Measurements from ENCODE around the gene TTC7B. TPM values are rescaled to one million over a fixed set of nuclear protein-coding genes. Genes with fewer than 3 reads are reported as not detected.

TTC7B gene
- total RNA-seq, 2 experiments from 2014 or later: 1.2 to 1.3 TPM

- no peaks in the 10 kb centered on the region for H3K4me1 ChIP-seq (ENCODE audit: insufficient read depth, low read length)
- POLR2A ChIA-PET: no interaction called here
Measured at GRCh38 chr14:90691627-90692026, 124.6 kb downstream of the TTC7B start.

GRCh38 chr14:90687680-90688079 is 128.6 kb downstream of the TTC7B start:
- TF ChIP-seq, protein P1, sequence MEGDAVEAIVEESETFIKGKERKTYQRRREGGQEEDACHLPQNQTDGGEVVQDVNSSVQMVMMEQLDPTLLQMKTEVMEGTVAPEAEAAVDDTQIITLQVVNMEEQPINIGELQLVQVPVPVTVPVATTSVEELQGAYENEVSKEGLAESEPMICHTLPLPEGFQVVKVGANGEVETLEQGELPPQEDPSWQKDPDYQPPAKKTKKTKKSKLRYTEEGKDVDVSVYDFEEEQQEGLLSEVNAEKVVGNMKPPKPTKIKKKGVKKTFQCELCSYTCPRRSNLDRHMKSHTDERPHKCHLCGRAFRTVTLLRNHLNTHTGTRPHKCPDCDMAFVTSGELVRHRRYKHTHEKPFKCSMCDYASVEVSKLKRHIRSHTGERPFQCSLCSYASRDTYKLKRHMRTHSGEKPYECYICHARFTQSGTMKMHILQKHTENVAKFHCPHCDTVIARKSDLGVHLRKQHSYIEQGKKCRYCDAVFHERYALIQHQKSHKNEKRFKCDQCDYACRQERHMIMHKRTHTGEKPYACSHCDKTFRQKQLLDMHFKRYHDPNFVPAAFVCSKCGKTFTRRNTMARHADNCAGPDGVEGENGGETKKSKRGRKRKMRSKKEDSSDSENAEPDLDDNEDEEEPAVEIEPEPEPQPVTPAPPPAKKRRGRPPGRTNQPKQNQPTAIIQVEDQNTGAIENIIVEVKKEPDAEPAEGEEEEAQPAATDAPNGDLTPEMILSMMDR (IDR thresholded peaks at IDR 0.05): no peak
- POLR2A ChIA-PET: no interaction called here
- H3K9me3 Mint-ChIP-seq: no peaks in the 10 kb centered on the region
- H3K4me3 ChIP-seq (ENCODE audit: low read length): no peak overlapping the region
- H3K27me3 Mint-ChIP-seq: no peaks in the 10 kb centered on the region
- DNase-seq: no peak
- H3K9me3 ChIP-seq (ENCODE audit: control insufficient read depth in 1 of 2, insufficient read depth in 1 of 2, low read length in 2 of 2): no peaks in the 10 kb centered on the region
- CTCF ChIA-PET: interaction anchor here (1.3 kb wide), 1 partner anchor 26 kb away, joined by 3 read pairs; no protein-coding TSS in a partner anchor
- no peaks in the 10 kb centered on the region for H3K27me3 ChIP-seq (ENCODE audit: control insufficient read depth in 1 of 2, insufficient read depth in 2 of 2, low read length in 2 of 2)
- no peaks in the 10 kb centered on the region for H3K4me1 ChIP-seq (ENCODE audit: insufficient read depth, low read length)
- no peak for ATAC-seq (ENCODE audit: poor library complexity)
- H3K27ac Mint-ChIP-seq: no peak overlapping the region
- intact Hi-C loops (cut with DNase I, micrococcal nuclease): no loop called here
- no peak overlapping the region for H3K27ac ChIP-seq (ENCODE audit: low read depth in 1 of 2, low read length in 2 of 2)
- H3K4me1 Mint-ChIP-seq (ENCODE audit: low read depth): no peaks in the 10 kb centered on the region
- H3K36me3 ChIP-seq (ENCODE audit: insufficient read depth, low read length): no peaks in the 10 kb centered on the region
- no peaks in the 10 kb centered on the region for H3K36me3 Mint-ChIP-seq (ENCODE audit: low read depth)
- no peak overlapping the region for H3K4me3 Mint-ChIP-seq

More at GRCh38 chr14:90691627-90692026, 124.6 kb downstream of the TTC7B start:
- Histone ChIP-seq H3K9me3 (ENCODE audit: control insufficient read depth in 1 of 2, insufficient read depth in 1 of 2, low read length in 2 of 2) (no peaks in the 10 kb centered on the region), H3K27ac (ENCODE audit: low read depth in 1 of 2, low read length in 2 of 2) (no peak overlapping the region), H3K4me3 (ENCODE audit: low read length) (no peak overlapping the region), H3K27me3 (ENCODE audit: control insufficient read depth in 1 of 2, insufficient read depth in 2 of 2, low read length in 2 of 2) (no peaks in the 10 kb centered on the region), H3K36me3 (ENCODE audit: insufficient read depth, low read length) (no peaks in the 10 kb centered on the region)
- Mint-ChIP-seq H3K4me3 (no peak overlapping the region), H3K4me1 (ENCODE audit: low read depth) (no peaks in the 10 kb centered on the region), H3K9me3 (no peaks in the 10 kb centered on the region), H3K36me3 (ENCODE audit: low read depth) (no peaks in the 10 kb centered on the region), H3K27ac (no peak overlapping the region), H3K27me3 (no peaks in the 10 kb centered on the region)
- ATAC-seq (ENCODE audit: poor library complexity) (no peak), DNase-seq (no peak)
- intact Hi-C loops (cut with DNase I, micrococcal nuclease): loop anchor here in 1 of 2 experiments (10.0 kb wide), 1 partner anchor 747 kb away; no protein-coding TSS in a partner anchor
- CTCF ChIA-PET: interaction anchor here (1.0 kb wide), 1 partner anchor 323 kb away, joined by 3 read pairs; no protein-coding TSS in a partner anchor
- TF ChIP-seq, protein P1 (IDR thresholded peaks at IDR 0.05): no peak

- POLR2A ChIA-PET: interaction anchor here (1.9 kb wide), 1 partner anchor 14 kb away, joined by 4 read pairs; no protein-coding TSS in a partner anchor
- Histone ChIP-seq H3K9me3 (ENCODE audit: control insufficient read depth in 1 of 2, insufficient read depth in 1 of 2, low read length in 2 of 2) (no peaks in the 10 kb centered on the region), H3K36me3 (ENCODE audit: insufficient read depth, low read length) (no peaks in the 10 kb centered on the region), H3K4me3 (ENCODE audit: low read length) (no peak overlapping the region), H3K4me1 (ENCODE audit: insufficient read depth, low read length) (peaks cover 6% of the 10 kb centered on the region), H3K27me3 (ENCODE audit: control insufficient read depth in 1 of 2, insufficient read depth in 2 of 2, low read length in 2 of 2) (no peaks in the 10 kb centered on the region), H3K27ac (ENCODE audit: low read depth in 1 of 2, low read length in 2 of 2) (no peak overlapping the region)
- Mint-ChIP-seq H3K36me3 (ENCODE audit: low read depth) (no peaks in the 10 kb centered on the region), H3K4me1 (ENCODE audit: low read depth) (peaks cover 5% of the 10 kb centered on the region), H3K27me3 (no peaks in the 10 kb centered on the region), H3K9me3 (no peaks in the 10 kb centered on the region), H3K27ac (no peak overlapping the region), H3K4me3 (no peak overlapping the region)
- CTCF ChIA-PET: no interaction called here
- DNase-seq (no peak), ATAC-seq (ENCODE audit: poor library complexity) (no peak)
- intact Hi-C loops (cut with DNase I, micrococcal nuclease): no loop called here
- TF ChIP-seq, protein P1 (IDR thresholded peaks at IDR 0.05): no peak
Measured at GRCh38 chr14:90682615-90683014, 133.6 kb downstream of the TTC7B start.

All from CD4-positive, alpha-beta T cell (primary cell).